Measurements from ENCODE around the gene SLC9A5.
A peak's percentile ranks its signal among the peaks of the same experiment; 100 is the strongest.

Gene SLC9A5

GRCh38 chr16:67238806-67239470, 9.8 kb upstream of the SLC9A5 start:
- Histone ChIP-seq H3K27me3 (no peaks in the 10 kb centered on the region), H4K20me1 (peaks cover 66% of the 10 kb centered on the region), H3K36me3 (peaks cover 79% of the 10 kb centered on the region), H3K4me3 (no peak overlapping the region), H3K4me1 (peaks cover 54% of the 10 kb centered on the region), H3K4me2 (no peak overlapping the region), H3K9ac (no peak overlapping the region), H3K27ac (no peak overlapping the region; the same call in 1 of the 2 replicates), H3K9me3 (no peaks in the 10 kb centered on the region)
- no peak for TF ChIP-seq Cebpa-rat (IDR thresholded peaks at IDR 0.05)

DNA sequence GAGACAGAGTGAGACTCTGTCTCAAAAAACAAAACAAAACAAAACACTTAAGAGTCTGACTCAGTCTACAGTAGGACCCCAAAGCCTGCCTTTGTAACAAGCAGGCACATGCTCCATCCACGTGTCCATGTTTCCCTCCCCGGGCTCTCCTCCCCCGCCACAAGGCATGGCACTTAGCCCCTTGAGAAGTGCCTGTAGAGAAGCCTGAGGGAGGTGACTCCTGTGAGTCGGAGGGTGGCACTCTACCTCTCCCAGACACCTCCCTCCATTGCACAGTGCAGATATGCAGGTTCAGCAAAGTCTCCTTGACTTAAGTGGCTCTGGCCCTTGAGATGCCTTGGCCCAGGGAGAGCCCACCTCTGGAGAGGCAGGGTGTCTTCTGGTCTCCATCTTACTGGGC, 8.3 kb upstream of the SLC9A5 start:
- Histone ChIP-seq H3K9ac (no peak overlapping the region), H3K9me3 (no peaks in the 10 kb centered on the region), H3K36me3 (peaks cover 63% of the 10 kb centered on the region), H3K27me3 (no peaks in the 10 kb centered on the region), H3K27ac (no peak overlapping the region; the same call in 1 of the 2 replicates), H3K4me3 (no peak overlapping the region), H4K20me1 (peaks cover 80% of the 10 kb centered on the region), H3K4me2 (no peak overlapping the region), H3K4me1 (peaks cover 55% of the 10 kb centered on the region)
- TF ChIP-seq Cebpa-rat (IDR thresholded peaks at IDR 0.05), result no peak

- Histone ChIP-seq H3K9me3 (no peaks in the 10 kb centered on the region), H3K4me3 (no peak overlapping the region), H3K9ac (0 out of 2 replicates have a peak overlapping the region, but pooled peaks have one; percentile 41), H3K4me2 (peak overlapping the region; percentile 100), H3K27ac (peak overlapping the region; percentile 49; the same call in 1 of the 2 replicates), H4K20me1 (peaks cover 87% of the 10 kb centered on the region), H3K36me3 (peaks cover 55% of the 10 kb centered on the region), H3K27me3 (no peaks in the 10 kb centered on the region), H3K4me1 (peaks cover 54% of the 10 kb centered on the region)
- TF ChIP-seq Cebpa-rat (IDR thresholded peaks at IDR 0.05), result no peak
Observed at GRCh38 chr16:67241008-67241900, 7.5 kb upstream of the SLC9A5 start.

DNA sequence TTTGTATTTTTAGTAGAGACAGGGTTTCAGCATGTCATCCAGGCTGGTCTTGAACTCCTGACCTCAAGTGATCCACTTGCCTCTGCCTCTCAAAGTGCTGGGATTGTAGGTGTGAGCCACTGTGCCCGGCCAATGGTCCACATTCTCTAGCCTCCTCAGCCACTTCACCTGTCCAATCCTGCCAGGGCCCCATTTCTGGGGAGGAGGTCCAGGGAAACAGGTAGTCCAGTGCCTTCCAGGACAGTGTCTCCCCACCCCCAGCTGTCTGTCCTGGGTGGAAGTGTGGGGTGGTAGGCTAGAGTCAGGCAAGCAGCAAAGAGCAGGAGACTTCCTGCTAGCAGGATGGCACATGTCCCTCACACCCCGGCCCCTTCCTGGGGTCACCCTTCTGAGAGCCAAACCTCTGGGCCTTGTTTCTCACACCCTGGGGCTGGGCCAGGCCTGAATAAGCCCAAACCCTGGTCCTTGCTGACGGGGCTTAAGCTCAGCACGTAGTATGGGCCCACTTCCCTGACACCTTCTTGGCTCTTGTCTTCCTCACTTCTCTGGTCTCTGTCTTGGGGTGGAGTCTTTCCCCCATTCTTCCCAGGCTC, 6.5 kb upstream of the SLC9A5 start:
- Histone ChIP-seq H3K27ac (peak overlapping the region; percentile 62), H3K4me2 (peak overlapping the region; percentile 100), H3K9me3 (no peaks in the 10 kb centered on the region), H3K4me3 (no peak overlapping the region), H3K27me3 (no peaks in the 10 kb centered on the region), H4K20me1 (peaks cover 86% of the 10 kb centered on the region), H3K9ac (peak overlapping the region; percentile 41; the same call in 1 of the 2 replicates), H3K4me1 (peaks cover 53% of the 10 kb centered on the region), H3K36me3 (peaks cover 48% of the 10 kb centered on the region)
- TF ChIP-seq Cebpa-rat (IDR thresholded peaks at IDR 0.05), result no peak

- H3K4me3 ChIP-seq, result peak overlapping the region; percentile 92
- H3K27ac ChIP-seq, result peak overlapping the region; percentile 84
- peaks cover 35% of the 10 kb centered on the region for H3K36me3 ChIP-seq
- H3K9me3 ChIP-seq, result no peaks in the 10 kb centered on the region
- no peak for TF ChIP-seq Cebpa-rat (IDR thresholded peaks at IDR 0.05)
- peak overlapping the region; percentile 100 for H3K4me2 ChIP-seq
- H4K20me1 ChIP-seq, result peaks cover 74% of the 10 kb centered on the region
- peak overlapping the region; percentile 84 for H3K9ac ChIP-seq
- H3K4me1 ChIP-seq, result peaks cover 62% of the 10 kb centered on the region
- peaks cover 4% of the 10 kb centered on the region; the same call in 1 of the 2 replicates for H3K27me3 ChIP-seq
Observed at GRCh38 chr16:67243481-67243880, 5.3 kb upstream of the SLC9A5 start.

DNA sequence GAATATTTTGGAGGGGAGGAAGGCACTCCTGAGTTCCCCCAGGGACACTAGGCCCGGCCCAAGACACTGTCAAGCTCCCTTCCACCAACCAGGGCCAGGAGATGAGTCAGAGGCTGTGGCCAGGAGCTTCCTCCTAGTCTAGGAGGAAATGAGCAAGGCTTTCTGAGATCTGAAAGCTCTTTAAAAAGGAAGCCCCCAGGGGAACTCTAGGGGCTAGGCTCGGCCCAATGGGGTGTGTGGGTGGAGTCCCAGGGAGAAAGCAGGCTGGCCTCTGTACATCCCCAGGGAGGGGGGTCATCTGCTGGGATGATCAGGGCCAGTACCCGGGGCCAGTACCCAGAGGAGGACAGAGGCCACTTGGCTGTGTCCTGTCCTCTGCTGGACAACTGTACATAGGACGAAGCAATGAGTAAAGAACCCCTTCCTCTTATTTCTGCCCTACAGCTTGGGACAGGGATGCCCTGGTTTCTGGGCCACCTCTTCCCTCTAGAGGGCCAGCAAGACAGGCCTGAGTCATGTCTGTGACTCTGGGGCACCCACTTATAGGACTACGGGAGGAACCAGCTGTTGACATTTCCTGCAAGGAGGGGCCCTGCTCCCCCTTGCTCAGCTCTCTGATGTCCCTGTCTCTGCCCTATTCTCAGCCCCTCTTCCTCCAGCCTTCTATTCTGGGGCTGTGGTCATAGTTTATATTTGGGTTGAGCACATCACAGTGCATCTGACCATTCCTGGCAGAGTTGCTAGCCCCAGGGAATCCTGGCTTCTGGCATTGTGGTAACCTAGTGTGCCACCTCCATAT, 4.2 kb upstream of the SLC9A5 start:
- peaks cover 24% of the 10 kb centered on the region for H3K36me3 ChIP-seq
- peak overlapping the region; percentile 84 for H3K27ac ChIP-seq
- H3K4me2 ChIP-seq, result peak overlapping the region; percentile 100
- H3K4me3 ChIP-seq, result peak overlapping the region; percentile 92
- H3K9ac ChIP-seq, result peak overlapping the region; percentile 84
- H3K9me3 ChIP-seq, result no peaks in the 10 kb centered on the region
- peaks cover 15% of the 10 kb centered on the region for H3K27me3 ChIP-seq
- no peak for TF ChIP-seq Cebpa-rat (IDR thresholded peaks at IDR 0.05)
- peaks cover 73% of the 10 kb centered on the region for H3K4me1 ChIP-seq
- peaks cover 63% of the 10 kb centered on the region for H4K20me1 ChIP-seq

- H3K27me3 ChIP-seq, result peaks cover 21% of the 10 kb centered on the region
- peak overlapping the region; percentile 84 for H3K27ac ChIP-seq
- H3K36me3 ChIP-seq, result peaks cover 18% of the 10 kb centered on the region
- no peak for TF ChIP-seq Cebpa-rat (IDR thresholded peaks at IDR 0.05)
- H3K9ac ChIP-seq, result peak overlapping the region; percentile 84
- peak overlapping the region; percentile 100 for H3K4me2 ChIP-seq
- H3K4me3 ChIP-seq, result peak overlapping the region; percentile 92
- H4K20me1 ChIP-seq, result peaks cover 57% of the 10 kb centered on the region
- peaks cover 79% of the 10 kb centered on the region for H3K4me1 ChIP-seq
- H3K9me3 ChIP-seq, result no peaks in the 10 kb centered on the region
Observed at GRCh38 chr16:67245186-67245585, 3.6 kb upstream of the SLC9A5 start.

DNA sequence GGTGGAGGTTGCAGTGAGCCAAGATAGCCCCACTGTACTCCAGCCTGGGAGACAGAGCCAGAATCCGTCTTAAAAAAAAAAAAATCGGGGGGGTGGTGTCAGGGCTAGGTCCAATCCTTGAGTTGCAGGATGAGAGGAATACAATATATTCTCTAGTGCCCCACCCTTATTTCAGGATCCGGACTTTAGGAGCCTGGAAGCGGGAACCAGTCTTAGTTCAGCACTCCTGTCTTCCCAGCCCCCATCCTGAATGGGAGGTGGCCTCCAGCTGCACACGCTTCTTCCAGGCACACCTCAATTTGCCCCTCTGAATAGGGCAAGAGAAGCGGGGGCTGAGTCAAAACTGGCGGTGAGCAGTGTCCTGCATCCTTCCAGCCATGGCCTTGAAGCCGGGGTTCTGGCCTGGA, 3.1 kb upstream of the SLC9A5 start:
- Histone ChIP-seq H3K27ac (peak overlapping the region; percentile 84), H3K4me2 (peak overlapping the region; percentile 100), H3K27me3 (peaks cover 26% of the 10 kb centered on the region), H3K9ac (peak overlapping the region; percentile 84), H4K20me1 (peaks cover 52% of the 10 kb centered on the region), H3K36me3 (peaks cover 14% of the 10 kb centered on the region), H3K4me3 (peak overlapping the region; percentile 92), H3K9me3 (no peaks in the 10 kb centered on the region), H3K4me1 (peaks cover 84% of the 10 kb centered on the region)
- no peak for TF ChIP-seq Cebpa-rat (IDR thresholded peaks at IDR 0.05)
